ENCODE measurements around the gene HVCN1. TPM values are rescaled to one million over a fixed set of nuclear protein-coding genes. Genes with fewer than 3 reads are reported as not detected.

The HVCN1 gene
- total and polyA plus RNA-seq, 2 of the 13 experiments (the other 11 are each of a cell fraction or from before 2014, with no cell fraction given): 0.49 to 1.3 TPM

- TF ChIP-seq BATF2 (CRISPR knock-in tag; IDR thresholded peaks at IDR 0.05) (no peak), ZNF333 (CRISPR knock-in tag; IDR thresholded peaks at IDR 0.05; ENCODE audit: borderline replicate concordance) (no peak), MXD4 (CRISPR knock-in tag; IDR thresholded peaks at IDR 0.05) (peak; percentile 72; the same call in 1 of the 2 replicates), ZNF691 (CRISPR knock-in tag; IDR thresholded peaks at IDR 0.05; ENCODE audit: borderline replicate concordance, low read depth) (peak; percentile 84), SP1 (IDR thresholded peaks at IDR 0.05) (no peak), SP1 (CRISPR knock-in tag; IDR thresholded peaks at IDR 0.05) (peak; percentile 63), MTERF4 (CRISPR knock-in tag; IDR thresholded peaks at IDR 0.05) (0 out of 2 replicates have a peak, but pooled peaks have one; percentile 48), ZNF441 (CRISPR knock-in tag; IDR thresholded peaks at IDR 0.05; ENCODE audit: borderline replicate concordance) (peak; percentile 34; the same call in 1 of the 2 replicates), ARHGAP35 (CRISPR knock-in tag; IDR thresholded peaks at IDR 0.05; ENCODE audit: borderline replicate concordance) (peak; percentile 43; the same call in 1 of the 2 replicates), ZNF431 (CRISPR knock-in tag; IDR thresholded peaks at IDR 0.05; ENCODE audit: borderline replicate concordance, low read depth) (no peak), MED13 (CRISPR knock-in tag; IDR thresholded peaks at IDR 0.05) (0 out of 2 replicates have a peak, but pooled peaks have one; percentile 17), ZNF34 (CRISPR knock-in tag; IDR thresholded peaks at IDR 0.05; ENCODE audit: borderline replicate concordance) (peak; percentile 72; the same call in 1 of the 2 replicates), KDM1A (CRISPR knock-in tag; IDR thresholded peaks at IDR 0.05) (no peak), U2AF1 (optimal IDR thresholded peaks at IDR 0.05; ENCODE audit: low read depth, low read length) (no peak), ZXDC (CRISPR knock-in tag; IDR thresholded peaks at IDR 0.05) (no peak), ZNF12 (CRISPR knock-in tag; IDR thresholded peaks at IDR 0.05) (peak; percentile 44; the same call in 1 of the 2 replicates), RERE (CRISPR knock-in tag; IDR thresholded peaks at IDR 0.05; ENCODE audit: low read depth) (no peak)
These were observed 74.9 kb downstream of the HVCN1 start, which contains the start of gene TCTN1 (continued) for GRCh38 chr12:110613771-110614684.
